DMS114 treated with DMSO at 0.1 percent for 48 hours (cell line): Measurements from ENCODE around the gene STXBP2.

ENCODE experiments used
- DNase-seq: peaks from one replicate; lab custom pipeline; 2025; ENCODE audit not compliant: unreplicated experiment; lab: John Stamatoyannopoulos, UW

The STXBP2 gene

DNA sequence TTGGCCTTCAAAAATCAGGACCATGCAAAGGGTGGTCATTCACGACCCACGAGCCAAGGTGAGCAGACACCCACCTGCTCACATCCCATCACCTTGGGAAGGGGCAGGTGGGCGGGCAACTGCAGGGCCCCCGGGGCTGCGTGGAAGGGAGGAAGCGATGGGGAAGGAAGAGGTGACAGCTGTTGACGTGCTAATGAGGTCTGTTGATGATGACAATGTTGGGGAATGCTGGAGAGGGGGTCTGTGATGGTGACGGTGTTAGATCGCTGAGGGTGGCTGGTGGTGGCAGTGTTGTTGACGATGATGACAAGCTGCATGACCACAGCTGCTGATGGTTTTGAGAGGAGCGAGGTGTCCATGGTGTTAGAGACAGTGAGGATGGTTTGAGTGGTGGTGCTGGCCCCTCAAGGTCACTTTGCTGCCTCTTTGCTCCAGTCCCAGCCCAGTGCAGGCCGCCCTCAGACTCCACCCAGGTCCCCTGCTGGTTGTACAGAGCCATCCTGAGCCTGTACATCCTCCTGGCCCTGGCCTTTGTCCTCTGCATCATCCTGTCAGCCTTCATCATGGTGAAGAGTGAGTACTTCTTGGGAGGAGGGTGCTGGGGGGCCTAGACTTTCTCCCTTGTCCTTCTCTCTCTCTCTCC, 40.9 kb downstream of the STXBP2 start:
- DNase-seq, result no peak

- DNase-seq, result no peak
Observed at GRCh38 chr19:7678971-7679751, 42.3 kb downstream of the STXBP2 start.

DNA sequence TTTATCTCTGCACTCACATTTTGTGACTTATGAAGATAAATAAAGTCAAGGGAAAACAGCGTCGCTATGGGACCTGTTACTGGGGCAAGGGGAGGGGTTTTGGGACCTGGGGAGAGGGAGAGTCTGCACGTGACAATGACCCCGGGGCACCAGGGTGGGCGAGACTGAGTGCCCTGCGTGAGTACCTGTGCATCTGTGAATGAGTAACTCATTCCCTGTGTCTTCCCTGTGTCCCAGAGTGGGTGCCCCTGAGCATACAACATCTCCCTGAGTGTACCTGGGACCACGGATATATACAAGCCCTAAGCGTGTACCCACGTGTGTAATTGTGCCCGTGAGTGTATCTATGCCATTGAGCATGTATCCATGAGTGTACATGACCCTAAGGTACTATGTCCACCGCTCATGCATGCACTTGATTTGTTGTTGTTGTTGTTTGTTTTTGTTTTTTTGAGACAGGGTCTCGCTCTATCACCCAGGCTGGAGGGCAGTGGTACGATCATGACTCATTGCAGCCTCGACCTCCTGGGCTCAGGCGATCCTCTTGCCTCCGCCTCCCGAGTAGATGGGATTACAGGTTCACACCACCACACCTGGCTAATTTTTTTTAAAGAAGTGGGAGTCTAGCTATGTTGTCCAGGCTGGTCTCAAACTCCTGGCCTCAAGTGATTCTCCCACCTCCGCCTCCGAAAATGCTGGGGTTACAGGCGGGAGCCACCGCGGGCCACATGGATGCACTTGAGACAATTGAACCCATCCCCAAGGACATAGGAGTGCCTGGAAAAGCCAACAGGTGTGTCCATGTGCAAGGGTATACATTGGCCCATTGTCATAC, 43.1 kb downstream of the STXBP2 start:
- no peak for DNase-seq

DNA sequence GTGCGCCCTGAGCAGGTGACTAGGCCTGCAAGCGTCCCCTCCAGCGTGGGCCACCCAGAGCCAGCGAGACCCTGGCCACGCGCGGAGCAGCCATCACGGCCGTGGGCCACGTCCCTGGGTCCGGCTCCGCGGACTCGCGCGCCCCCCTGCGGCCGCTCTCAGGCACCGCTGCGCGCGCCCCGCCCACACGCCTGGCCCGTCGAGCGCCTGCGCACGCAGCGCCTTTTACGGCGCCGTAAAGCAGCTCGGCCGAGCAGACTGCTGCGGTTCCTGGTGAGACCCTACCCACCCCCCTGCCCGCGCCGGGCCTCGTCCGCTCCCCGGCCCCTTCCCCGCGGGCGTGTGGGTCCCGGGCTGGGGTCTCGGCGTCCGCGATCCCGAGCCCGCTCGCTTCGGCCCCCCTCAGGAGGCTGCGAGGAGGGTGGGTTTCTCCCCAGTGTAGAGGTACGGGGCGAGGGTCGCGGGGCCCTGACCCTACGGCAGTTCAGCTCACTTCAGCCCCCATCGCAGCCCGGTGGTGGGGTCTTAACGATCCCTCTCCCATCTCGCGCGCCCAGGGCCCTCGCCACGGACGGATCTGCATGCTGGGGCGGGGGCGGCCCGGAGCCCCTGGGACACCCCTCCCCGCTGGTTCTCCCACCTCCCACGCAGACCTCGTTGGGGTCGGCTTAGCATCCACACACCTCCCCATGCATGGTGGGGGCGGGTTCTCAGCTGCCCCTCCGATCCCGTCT, 43.9 kb downstream of the STXBP2 start, which contains the start of gene TRAPPC5:
TSS of gene TRAPPC5 (plus strand) at position 228 of the 734 bp plus-strand sequence. CDS start 1,421 bp downstream, outside the sequence.
- DNase-seq, result peak; percentile 24

DNA sequence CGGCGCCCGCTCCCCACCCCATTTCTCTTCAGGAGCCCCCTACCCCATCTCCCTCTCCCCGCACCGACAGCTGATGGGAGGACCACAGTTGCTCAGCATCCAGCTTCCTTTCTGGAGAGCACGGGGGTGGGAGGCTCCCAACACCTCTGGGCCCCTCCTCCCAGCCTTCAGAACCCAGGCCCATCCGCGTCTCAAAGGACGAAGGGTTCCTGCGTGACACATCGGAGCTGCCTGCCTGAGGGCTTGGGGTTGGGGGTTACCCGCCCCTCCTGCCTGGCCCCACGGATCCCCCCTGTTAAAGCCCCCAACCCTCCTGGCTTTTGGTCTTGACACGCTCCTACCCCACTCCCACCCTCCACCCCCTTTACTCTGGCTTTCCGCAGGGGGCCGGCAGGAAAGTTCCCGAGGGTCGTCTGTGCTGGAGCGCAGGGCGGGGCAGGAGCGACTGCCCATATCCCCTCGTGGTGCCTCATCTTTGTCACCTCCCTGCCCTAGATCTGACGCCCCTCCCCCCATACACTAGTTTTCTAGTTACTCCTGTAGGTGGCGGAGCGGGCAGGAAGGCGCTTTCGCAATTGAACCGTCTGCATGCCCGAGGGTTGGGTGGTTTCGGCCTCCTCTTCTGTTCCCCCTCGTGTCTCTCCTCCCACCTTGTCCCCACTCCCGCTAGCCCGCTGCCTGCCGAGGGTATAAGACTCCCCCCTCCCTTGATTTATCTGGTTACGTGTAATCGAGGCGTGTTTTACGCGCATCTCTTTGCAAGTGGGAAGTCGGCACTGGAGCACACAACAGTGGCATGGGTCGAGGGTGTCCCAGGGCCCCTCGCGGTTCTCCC, 44.6 kb downstream of the STXBP2 start:
- peak; percentile 42 for DNase-seq

DNA sequence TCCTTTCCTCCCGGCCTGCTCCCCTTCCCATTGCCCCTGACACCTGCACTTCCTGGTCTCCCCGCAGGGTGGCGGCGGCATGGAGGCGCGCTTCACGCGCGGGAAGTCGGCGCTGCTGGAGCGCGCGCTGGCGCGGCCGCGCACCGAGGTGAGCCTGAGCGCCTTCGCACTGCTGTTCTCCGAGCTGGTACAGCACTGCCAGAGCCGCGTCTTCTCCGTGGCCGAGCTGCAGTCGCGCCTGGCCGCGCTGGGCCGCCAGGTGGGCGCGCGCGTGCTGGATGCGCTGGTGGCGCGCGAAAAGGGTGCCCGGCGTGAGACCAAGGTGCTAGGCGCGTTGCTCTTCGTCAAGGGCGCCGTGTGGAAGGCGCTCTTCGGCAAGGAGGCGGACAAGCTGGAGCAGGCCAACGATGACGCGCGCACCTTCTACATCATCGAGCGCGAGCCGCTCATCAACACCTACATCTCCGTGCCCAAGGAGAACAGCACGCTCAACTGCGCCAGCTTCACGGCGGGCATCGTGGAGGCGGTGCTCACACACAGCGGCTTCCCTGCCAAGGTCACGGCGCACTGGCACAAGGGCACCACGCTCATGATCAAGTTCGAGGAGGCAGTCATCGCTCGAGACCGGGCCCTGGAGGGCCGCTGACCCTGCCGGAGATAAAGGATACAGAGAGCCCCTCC, 45.4 kb downstream of the STXBP2 start:
- DNase-seq, result no peak

- DNase-seq, result no peak
Observed at GRCh38 chr19:7685546-7686445, 48.9 kb downstream of the STXBP2 start.

- DNase-seq, result no peak
Observed at GRCh38 chr19:7687177-7687576, 50.3 kb downstream of the STXBP2 start.

DNA sequence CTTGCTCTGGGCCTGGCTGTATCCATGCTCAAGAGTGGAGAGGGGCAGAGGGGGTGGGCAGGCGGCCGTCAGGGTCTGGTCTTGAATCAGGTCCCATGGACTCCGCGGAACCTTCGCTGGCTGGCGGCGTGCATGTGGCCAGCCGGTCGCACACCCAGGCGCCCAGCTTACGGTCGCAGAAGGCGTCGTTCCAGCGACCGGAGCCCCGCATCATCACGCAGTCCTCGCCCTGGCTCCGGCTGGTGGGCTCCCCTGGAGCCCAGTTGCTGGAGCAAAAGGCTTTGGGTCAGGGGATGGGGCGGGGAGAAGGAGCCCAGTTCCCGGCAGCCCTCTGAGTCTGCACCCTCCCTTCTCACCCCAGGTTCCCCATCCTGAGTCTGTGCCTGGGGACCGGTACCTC, 52.3 kb downstream of the STXBP2 start:
- DNase-seq, result no peak

DNA sequence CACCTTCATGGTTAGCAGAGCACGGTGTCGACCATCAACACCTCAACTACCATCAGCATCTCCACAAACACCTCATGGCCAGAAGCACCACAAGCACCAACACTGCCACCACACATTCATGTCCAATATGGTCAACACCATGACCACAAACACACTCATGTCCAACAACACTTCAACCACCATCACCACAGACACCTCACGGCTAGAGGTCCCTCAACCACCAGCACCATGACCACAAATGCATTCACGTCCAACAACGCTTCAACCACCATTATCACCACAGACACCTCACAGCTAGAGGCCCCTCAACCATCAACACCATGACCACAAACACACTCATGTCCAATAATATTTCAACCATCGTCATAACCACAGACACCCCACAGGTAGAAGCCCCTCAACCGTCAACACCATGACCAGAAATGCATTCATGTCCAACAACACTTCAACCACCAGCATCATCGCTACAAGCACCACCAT, 53.9 kb downstream of the STXBP2 start:
- no peak for DNase-seq

DNA sequence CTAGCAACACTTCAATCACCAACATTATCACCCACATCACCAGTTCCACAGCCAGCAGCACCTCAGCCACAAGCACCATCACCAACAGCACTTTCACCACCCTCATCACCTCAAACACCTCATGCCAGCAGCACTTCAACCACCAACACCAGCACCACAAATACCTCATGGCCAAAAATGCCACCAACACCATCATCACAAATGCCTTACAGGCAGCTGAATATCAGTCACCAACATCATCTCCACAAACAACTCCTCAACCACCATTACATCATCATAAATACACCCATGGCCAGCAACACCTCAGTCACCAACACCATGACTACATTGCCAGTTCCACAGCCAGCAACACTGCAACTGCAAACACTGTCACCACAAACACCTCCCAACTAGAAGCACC, 54.6 kb downstream of the STXBP2 start:
- DNase-seq, result no peak

DNA sequence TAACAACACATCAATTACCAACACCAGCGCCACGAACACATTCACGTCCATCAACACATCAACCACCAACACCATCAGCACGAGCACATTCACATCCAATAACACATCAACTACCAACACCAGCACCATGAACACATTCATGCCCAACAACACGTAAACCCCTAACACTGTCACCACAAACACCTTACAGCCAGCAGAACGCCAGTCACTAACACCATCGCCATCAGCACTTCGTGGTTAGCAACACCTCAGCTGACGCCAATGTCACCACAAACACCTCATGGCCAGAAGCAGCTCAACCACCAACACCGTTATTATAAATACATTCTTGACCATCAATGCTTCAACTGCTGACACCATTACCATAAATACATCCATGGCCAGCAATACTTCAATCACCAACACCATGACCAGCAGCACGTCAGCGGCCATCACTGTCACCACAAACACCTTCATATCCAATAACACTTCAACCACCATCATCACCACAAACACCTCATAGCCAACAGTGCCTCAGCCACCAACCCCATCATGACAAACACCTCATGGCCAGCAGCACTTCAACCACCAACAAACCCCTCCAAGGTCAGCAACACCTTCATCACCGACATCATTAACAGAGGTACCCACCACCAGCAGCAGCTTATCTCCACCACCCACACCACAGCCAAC, 55.6 kb downstream of the STXBP2 start:
- no peak for DNase-seq

- no peak for DNase-seq
Observed at GRCh38 chr19:7694499-7694898, 57.6 kb downstream of the STXBP2 start.
